ENCODE results near the gene IRF7. TPM values are rescaled to one million over a fixed set of nuclear protein-coding genes. Genes with fewer than 3 reads are reported as not detected.

Gene IRF7
- polyA plus RNA-seq, 1 experiment: 6.1 TPM

DNA sequence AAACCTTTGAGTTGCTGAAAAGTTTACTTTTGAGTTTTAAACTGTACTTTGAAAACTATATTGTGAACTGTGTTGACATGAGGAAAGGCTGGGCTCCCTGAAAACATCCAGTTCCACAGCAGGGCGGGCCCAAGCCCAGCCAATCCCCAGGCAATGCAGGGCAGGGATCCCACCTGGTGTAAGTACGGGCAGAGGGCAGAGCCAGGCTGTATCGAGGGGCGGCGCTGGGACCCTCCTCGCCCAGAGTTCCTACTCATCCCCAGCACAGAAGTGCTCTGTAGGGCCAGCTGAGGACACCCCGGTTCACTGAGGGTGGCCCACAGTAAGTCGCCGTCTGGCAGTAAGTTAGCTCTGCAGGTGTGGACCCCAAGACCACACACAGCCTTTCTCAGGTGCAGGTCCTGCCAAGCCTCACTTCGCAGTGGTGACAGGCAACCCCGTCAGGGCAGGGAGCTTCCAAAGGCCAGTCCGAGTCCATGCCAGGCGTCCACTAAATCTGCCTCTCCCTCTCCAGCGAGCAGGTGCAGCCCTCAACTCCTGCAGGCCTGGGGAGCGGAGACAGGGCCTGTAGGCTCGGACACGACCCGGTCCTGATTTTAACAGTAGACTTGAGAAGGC, 48.6 kb downstream of the IRF7 start:
- H3K27me3 ChIP-seq (ENCODE audit: control insufficient read depth, insufficient read depth, low read length): no peaks in the 10 kb centered on the region
- peaks cover 22% of the 10 kb centered on the region for H3K36me3 ChIP-seq (ENCODE audit: control insufficient read depth, insufficient read depth, low read length)
- DNase-seq (ENCODE audit: low read depth): no peak
- TF ChIP-seq, protein P1, sequence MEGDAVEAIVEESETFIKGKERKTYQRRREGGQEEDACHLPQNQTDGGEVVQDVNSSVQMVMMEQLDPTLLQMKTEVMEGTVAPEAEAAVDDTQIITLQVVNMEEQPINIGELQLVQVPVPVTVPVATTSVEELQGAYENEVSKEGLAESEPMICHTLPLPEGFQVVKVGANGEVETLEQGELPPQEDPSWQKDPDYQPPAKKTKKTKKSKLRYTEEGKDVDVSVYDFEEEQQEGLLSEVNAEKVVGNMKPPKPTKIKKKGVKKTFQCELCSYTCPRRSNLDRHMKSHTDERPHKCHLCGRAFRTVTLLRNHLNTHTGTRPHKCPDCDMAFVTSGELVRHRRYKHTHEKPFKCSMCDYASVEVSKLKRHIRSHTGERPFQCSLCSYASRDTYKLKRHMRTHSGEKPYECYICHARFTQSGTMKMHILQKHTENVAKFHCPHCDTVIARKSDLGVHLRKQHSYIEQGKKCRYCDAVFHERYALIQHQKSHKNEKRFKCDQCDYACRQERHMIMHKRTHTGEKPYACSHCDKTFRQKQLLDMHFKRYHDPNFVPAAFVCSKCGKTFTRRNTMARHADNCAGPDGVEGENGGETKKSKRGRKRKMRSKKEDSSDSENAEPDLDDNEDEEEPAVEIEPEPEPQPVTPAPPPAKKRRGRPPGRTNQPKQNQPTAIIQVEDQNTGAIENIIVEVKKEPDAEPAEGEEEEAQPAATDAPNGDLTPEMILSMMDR (IDR thresholded peaks at IDR 0.05; ENCODE audit: insufficient read depth, low read depth, low read length): no peak
- POLR2A ChIA-PET: interaction anchor here (0.6 kb wide), 1 partner anchor 19 kb away, joined by 4 read pairs; no protein-coding TSS in a partner anchor
- CTCF ChIA-PET: interaction anchor here (0.6 to 1.3 kb wide), 4 partner anchors 10 to 160 kb away, joined by 3 to 4 read pairs (median 3); no protein-coding TSS in a partner anchor
- H3K4me3 ChIP-seq (ENCODE audit: low read depth, low read length): peak overlapping the region; percentile 99

DNA sequence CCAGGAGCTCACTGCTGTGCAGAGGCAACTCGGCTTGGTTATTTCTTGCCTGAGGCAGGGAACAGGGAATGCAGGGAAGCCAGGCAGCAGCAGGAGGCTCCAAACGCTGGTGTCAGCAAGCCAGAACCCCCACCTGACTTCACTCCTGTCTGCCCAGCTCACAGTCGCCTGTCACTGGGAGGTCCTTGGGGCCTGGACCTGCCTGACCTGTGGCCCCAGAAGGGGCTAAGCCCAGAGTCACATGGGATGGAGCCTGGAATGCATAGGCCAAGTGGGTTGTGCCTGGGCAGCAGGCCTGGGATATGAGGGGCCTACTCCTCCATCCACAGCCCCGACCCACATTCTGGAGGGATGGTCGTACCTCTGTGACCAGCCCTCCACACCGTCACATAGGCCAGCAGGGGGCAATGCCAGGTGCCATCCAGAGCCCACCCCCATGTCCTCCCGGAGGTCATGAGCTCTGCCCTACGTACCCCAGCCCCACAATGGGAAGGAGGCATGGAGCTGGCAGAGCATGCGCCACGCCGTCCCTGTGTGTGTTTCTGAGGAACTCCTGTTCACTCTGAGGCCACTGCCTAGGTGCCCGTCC, 49.7 kb downstream of the IRF7 start:
- POLR2A ChIA-PET: interaction anchor here (3.2 kb wide), 1 partner anchor 9 kb away, joined by 20 read pairs; the partner anchor contains the start of gene PHRF1
- TF ChIP-seq, protein P1 (IDR thresholded peaks at IDR 0.05; ENCODE audit: insufficient read depth, low read depth, low read length): no peak
- H3K4me3 ChIP-seq (ENCODE audit: low read depth, low read length): no peak overlapping the region
- no peaks in the 10 kb centered on the region for H3K27me3 ChIP-seq (ENCODE audit: control insufficient read depth, insufficient read depth, low read length)
- H3K36me3 ChIP-seq (ENCODE audit: control insufficient read depth, insufficient read depth, low read length): peaks cover 22% of the 10 kb centered on the region
- no peak for DNase-seq (ENCODE audit: low read depth)
- CTCF ChIA-PET: interaction anchor here (0.9 to 3.1 kb wide), 4 partner anchors 9 to 21 kb away, joined by 3 to 13 read pairs (median 4); no protein-coding TSS in a partner anchor

DNA sequence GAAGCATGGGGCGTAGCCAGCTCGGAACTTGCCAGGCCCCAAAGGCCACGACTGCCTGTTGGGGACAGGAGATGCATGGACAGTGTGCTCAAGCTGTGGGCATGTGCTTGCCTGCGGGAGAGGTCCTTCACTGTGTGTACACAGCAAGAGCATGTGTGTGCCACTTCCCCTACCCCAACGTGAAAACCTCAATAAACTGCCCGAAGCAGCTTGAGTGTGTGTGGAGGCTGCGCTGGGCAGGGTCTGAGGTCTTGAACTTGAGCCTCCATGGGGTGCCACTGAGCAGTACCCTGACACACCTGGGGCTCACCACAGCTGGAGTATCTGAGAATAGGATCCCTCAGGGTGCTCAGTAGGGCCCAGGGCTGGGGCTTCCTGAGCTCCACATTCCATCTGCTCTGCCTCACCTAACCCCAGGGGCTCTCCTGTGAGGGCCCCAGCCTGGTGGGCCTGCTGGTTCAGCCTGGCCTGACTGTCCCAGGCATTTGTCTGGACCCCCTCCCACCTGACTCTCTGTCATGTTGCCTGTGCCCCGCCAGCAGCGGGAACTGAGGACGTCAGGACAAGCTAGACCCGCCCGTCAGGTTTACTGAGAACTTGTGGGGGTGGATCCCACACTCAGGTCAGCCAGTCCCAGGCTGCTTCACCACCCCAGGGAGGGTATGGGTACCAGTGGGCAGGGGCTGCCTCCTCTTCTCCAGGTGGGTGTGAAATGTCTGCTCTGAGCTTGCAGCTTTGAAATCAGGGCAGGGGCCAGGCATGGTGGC, 51.8 kb downstream of the IRF7 start:
- H3K36me3 ChIP-seq (ENCODE audit: control insufficient read depth, insufficient read depth, low read length): peaks cover 22% of the 10 kb centered on the region
- ChIA-PET POLR2A (interaction anchor here (0.6 to 3.2 kb wide), 3 partner anchors 11 to 227 kb away, joined by 3 to 20 read pairs (median 3); partner anchors contain the start of genes DEAF1 and PHRF1), CTCF (interaction anchor here (1.2 to 3.1 kb wide), 3 partner anchors 9 to 164 kb away, joined by 4 to 13 read pairs (median 5); no protein-coding TSS in a partner anchor)
- no peak overlapping the region for H3K4me3 ChIP-seq (ENCODE audit: low read depth, low read length)
- DNase-seq (ENCODE audit: low read depth): no peak
- H3K27me3 ChIP-seq (ENCODE audit: control insufficient read depth, insufficient read depth, low read length): no peaks in the 10 kb centered on the region
- TF ChIP-seq, protein P1 (IDR thresholded peaks at IDR 0.05; ENCODE audit: insufficient read depth, low read depth, low read length): no peak

DNA sequence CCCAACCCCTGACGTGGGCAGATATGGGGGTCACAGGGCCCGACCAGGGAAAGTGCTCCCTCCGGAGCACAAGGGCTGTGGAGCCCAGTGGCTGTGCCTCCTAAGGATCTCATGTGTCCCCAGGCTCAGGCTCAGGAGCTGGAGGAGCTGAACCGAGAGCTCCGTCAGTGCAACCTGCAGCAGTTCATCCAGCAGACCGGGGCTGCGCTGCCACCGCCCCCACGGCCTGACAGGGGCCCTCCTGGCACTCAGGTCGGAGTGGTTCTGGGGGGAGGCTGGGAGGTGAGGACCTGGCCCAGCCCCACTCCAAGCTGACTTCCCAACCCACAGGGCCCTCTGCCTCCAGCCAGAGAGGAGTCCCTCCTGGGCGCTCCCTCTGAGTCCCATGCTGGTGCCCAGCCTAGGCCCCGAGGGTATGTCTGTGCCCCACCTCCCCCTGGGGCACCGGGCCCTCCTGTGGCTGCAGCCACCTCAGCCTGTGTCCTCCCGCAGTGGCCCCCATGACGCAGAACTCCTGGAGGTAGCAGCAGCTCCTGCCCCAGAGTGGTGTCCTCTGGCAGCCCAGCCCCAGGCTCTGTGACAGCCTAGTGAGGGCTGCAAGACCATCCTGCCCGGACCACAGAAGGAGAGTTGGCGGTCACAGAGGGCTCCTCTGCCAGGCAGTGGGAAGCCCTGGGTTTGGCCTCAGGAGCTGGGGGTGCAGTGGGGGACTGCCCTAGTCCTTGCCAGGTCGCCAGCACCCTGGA, 52.5 kb downstream of the IRF7 start:
- POLR2A ChIA-PET: interaction anchor here (0.5 to 3.2 kb wide), 4 partner anchors 12 to 259 kb away, joined by 3 to 22 read pairs (median 12); partner anchors contain the start of genes DEAF1 and PHRF1
- H3K27me3 ChIP-seq (ENCODE audit: control insufficient read depth, insufficient read depth, low read length): no peaks in the 10 kb centered on the region
- TF ChIP-seq, protein P1 (IDR thresholded peaks at IDR 0.05; ENCODE audit: insufficient read depth, low read depth, low read length): no peak
- DNase-seq (ENCODE audit: low read depth): no peak
- H3K36me3 ChIP-seq (ENCODE audit: control insufficient read depth, insufficient read depth, low read length): peaks cover 22% of the 10 kb centered on the region
- H3K4me3 ChIP-seq (ENCODE audit: low read depth, low read length): no peak overlapping the region
- CTCF ChIA-PET: interaction anchor here (0.8 to 3.1 kb wide), 3 partner anchors 8 to 165 kb away, joined by 4 to 13 read pairs (median 5); no protein-coding TSS in a partner anchor

Small RNA genes lying within 50 kb of the gene (small RNA-seq; reads per million reads assigned to genes)
- 1,101 reads per million, percentile 96 among the genes with 10 or more reads in this experiment for gene MIR210 (ENCODE audit: insufficient read length, low read depth, low replicate concordance)

Other genes starting within 250 kb of the IRF7 start
- gene B4GALNT4, start 246.5 kb downstream of the IRF7 start, polyA plus RNA-seq (2011; rRNA removed): 3.0 and 5.4 TPM in 2 replicates
- gene PKP3, start 221.7 kb downstream of the IRF7 start, polyA plus RNA-seq (2011; rRNA removed): 0.42 and 0.86 TPM in 2 replicates
- 21.1 and 29.2 TPM in 2 replicates for gene SIGIRR, start 201.0 kb downstream of the IRF7 start, polyA plus RNA-seq (2011; rRNA removed)
- gene ANO9, start 173.9 kb downstream of the IRF7 start, polyA plus RNA-seq (2011; rRNA removed): not detected in 2 replicates
- gene PTDSS2, start 165.7 kb downstream of the IRF7 start, polyA plus RNA-seq (2011; rRNA removed): 18.1 and 25.8 TPM in 2 replicates
- gene RNH1, start 108.7 kb downstream of the IRF7 start, polyA plus RNA-seq (2011; rRNA removed): 139 and 260 TPM in 2 replicates
- gene HRAS, start 80.4 kb downstream of the IRF7 start, polyA plus RNA-seq (2011; rRNA removed): 50.3 and 90.4 TPM in 2 replicates
- gene LRRC56, start 78.4 kb downstream of the IRF7 start, polyA plus RNA-seq (2011; rRNA removed): 0.92 and 1.5 TPM in 2 replicates
- 1.6 and 2.5 TPM in 2 replicates for gene LMNTD2, start 55.2 kb downstream of the IRF7 start, polyA plus RNA-seq (2011; rRNA removed)
- 17.3 and 25.1 TPM in 2 replicates for gene RASSF7, start 55.0 kb downstream of the IRF7 start, polyA plus RNA-seq (2011; rRNA removed)
- 6.8 and 10.7 TPM in 2 replicates for gene PHRF1, start 39.5 kb downstream of the IRF7 start, polyA plus RNA-seq (2011; rRNA removed)
- not detected in 2 replicates for gene CDHR5, start 9.0 kb upstream of the IRF7 start, polyA plus RNA-seq (2011; rRNA removed)
- gene SCT, start 11.2 kb upstream of the IRF7 start, polyA plus RNA-seq (2011; rRNA removed): not detected in 2 replicates
- not detected in 2 replicates for gene DRD4, start 21.3 kb upstream of the IRF7 start, polyA plus RNA-seq (2011; rRNA removed)
- 18.5 and 27.7 TPM in 2 replicates for gene DEAF1, start 79.3 kb upstream of the IRF7 start, polyA plus RNA-seq (2011; rRNA removed)
- gene TMEM80, start 79.9 kb upstream of the IRF7 start, polyA plus RNA-seq (2011; rRNA removed): 19.5 and 21.7 TPM in 2 replicates
- 27.6 and 44.4 TPM in 2 replicates for gene EPS8L2, start 90.3 kb upstream of the IRF7 start, polyA plus RNA-seq (2011; rRNA removed)
- 209 and 278 TPM in 2 replicates for gene TALDO1, start 131.5 kb upstream of the IRF7 start, polyA plus RNA-seq (2011; rRNA removed)
- gene GATD1, start 161.5 kb upstream of the IRF7 start, polyA plus RNA-seq (2011; rRNA removed): 14.5 and 37.9 TPM in 2 replicates
- 0.23 and 0.25 TPM in 2 replicates for gene CEND1, start 174.1 kb upstream of the IRF7 start, polyA plus RNA-seq (2011; rRNA removed)
- gene SLC25A22, start 182.3 kb upstream of the IRF7 start, polyA plus RNA-seq (2011; rRNA removed): 12.4 and 25.5 TPM in 2 replicates
- gene PIDD1, start 189.3 kb upstream of the IRF7 start, polyA plus RNA-seq (2011; rRNA removed): 6.8 and 11.2 TPM in 2 replicates
- gene RPLP2, start 194.0 kb upstream of the IRF7 start, polyA plus RNA-seq (2011; rRNA removed): 1,103 and 1,199 TPM in 2 replicates
- gene PNPLA2, start 203.0 kb upstream of the IRF7 start, polyA plus RNA-seq (2011; rRNA removed): 32.0 and 53.1 TPM in 2 replicates
- 0.16 and 0.18 TPM in 2 replicates for gene CRACR2B, start 212.0 kb upstream of the IRF7 start, polyA plus RNA-seq (2011; rRNA removed)
- 1,448 and 2,262 TPM in 2 replicates for gene CD151, start 217.0 kb upstream of the IRF7 start, polyA plus RNA-seq (2011; rRNA removed)
- 308 and 734 TPM in 2 replicates for gene POLR2L, start 226.6 kb upstream of the IRF7 start, polyA plus RNA-seq (2011; rRNA removed)
- gene TSPAN4, start 226.9 kb upstream of the IRF7 start, polyA plus RNA-seq (2011; rRNA removed): 145 and 295 TPM in 2 replicates

Measured in BJ (cell line).